GM21360 (cell line): Measurements from ENCODE around the gene CES2.
"Not testable (repeated sequence)": the region's sequence is repeated elsewhere in the genome, so short reads cannot be mapped to it uniquely, and the experiment has no call there.

Source experiments
- ATAC-seq: cut with Tn5 transposase; IDR thresholded peaks from one replicate; pipeline ENCODE4 v1.9.1; 2021; ENCODE audit warnings: mild to moderate bottlenecking, moderate library complexity; ENCODE audit not compliant: unreplicated experiment

The CES2 gene

DNA sequence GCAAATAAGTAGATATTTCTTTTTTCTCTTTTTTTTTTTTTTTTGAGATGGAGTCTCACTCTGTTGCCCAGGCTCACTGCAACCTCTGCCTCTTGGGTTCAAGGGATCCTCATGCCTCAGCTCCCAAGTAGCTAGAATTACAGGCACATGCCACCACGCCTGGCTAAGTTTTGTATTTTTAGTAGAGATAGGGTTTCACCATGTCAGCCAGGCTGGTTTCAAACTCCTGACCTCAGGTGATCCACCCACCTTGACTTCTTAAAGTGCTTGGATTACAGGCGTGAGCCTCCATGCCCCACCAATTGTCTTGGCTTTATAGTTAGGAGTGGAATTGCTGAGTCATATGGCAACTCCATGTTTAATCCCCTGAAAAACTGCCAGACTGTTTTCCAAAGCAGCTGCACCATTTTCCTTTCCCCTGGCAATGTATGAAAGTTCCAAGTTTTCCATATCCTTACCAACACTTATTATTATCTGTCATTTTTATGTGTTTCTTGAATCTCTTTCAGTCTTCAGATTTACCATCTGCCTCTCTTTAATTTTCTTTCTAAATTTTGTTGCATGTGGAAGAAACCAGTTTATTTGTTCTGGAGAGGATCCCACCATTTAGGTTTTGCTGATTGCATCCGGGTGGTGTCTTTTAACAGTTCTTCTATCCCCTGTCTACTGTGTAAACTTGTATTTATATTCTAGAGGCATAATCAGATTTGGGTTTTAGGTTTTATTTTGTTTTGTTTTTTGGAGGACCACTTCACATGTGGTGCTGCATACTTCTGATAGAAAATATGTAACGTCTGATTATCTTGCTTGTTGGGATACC, 15.9 kb downstream of the CES2 start:
- ATAC-seq: no peak

DNA sequence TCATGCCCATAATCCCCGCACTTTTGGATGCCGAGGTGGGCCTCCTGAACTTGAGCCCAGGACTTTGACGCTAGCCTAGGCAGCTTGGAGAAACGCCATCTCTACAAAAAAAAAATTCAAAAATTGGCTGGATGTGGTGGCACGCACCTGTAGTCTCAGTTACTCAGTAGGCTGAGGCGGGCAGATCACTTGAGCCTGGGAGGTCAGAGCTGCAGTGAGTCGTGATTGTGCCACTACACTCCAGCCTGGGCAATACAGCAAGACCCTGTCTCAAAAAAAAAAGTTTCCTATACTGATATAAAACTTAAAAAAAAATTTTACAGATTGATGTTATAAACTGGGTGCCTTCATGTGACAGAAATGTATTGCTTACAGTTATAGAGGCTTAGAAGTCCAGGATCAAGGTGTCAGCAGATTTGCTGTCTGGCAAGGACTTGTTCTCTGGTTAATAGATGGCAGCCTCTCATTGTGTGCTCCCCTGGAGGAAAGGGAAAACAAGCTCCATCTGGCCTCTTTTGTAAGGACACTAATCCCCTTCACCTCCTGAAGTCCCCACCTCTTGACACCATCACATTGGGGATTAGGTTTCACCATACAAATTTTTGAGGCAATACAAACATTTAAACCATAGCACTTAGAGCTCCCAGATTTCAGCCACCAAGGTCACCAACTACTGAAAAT, 17.3 kb downstream of the CES2 start:
- no peak for ATAC-seq

- ATAC-seq: no peak
These were observed 18.3 kb downstream of the CES2 start for GRCh38 chr16:66953462-66954096.

DNA sequence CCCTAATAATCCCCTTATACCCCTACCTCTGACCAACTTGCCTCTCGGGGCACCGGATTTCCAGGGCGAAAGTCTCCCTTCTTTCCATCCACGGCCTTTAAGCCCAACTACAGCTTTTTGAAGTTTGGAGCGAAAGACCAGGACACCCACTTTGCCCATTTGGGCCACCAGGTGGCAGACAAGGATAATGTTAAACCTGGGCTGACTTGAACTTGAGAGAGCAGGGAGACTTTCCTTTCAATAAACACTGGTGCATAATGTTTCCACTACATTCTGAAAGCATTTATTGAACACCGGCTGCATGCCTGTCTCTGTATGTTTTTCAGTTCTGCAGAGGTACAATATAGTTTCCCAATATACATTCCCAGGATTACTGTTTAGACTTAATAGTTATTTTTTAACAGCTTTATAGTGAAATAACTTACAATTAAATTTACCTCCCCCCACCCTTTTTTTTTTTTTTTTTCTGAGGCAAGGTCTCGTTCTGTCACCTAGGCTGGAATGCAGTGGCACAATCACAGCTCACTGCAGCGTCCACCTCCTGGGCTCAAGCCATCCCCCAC, 18.9 kb downstream of the CES2 start:
- ATAC-seq: no peak

DNA sequence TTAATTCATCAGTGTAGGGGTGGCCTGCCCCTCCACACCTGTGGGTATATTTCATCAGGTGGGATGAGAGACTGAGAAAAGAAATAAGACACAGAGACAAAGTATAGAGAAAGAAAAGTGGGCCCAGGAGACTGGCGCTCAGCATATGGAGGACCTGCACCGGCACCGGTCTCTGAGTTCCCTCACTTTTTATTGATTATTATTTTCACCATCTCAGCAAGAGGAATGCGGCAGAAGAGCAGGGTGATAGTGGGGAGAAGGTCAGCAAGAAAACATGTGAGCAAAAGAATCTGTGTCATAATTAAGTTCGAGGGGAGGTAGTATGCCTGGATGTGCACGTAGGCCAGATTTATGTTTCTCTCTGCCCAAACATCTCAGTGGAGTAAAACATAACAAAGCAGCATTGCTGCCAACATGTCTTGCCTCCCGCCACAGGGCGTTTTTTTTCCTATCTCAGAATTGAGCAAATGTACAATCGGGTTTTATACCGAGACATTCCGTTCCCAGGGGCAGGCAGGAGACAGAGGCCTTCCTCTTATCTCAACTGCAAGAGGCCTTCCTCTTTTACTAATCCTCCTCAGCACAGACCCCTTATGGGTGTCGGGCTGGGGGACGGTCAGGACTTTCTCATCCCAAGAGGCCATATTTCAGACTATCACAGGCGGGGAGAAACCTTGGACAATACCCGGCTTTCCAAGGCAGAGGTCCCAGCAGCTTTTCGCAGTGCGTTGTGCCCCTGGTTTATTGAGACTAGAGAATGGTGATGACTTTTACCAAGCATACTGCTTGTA, 20.2 kb downstream of the CES2 start:
- not testable (repeated sequence) for ATAC-seq

GRCh38 chr16:66956154-66956457, 20.8 kb downstream of the CES2 start:
- not testable (repeated sequence) for ATAC-seq

DNA sequence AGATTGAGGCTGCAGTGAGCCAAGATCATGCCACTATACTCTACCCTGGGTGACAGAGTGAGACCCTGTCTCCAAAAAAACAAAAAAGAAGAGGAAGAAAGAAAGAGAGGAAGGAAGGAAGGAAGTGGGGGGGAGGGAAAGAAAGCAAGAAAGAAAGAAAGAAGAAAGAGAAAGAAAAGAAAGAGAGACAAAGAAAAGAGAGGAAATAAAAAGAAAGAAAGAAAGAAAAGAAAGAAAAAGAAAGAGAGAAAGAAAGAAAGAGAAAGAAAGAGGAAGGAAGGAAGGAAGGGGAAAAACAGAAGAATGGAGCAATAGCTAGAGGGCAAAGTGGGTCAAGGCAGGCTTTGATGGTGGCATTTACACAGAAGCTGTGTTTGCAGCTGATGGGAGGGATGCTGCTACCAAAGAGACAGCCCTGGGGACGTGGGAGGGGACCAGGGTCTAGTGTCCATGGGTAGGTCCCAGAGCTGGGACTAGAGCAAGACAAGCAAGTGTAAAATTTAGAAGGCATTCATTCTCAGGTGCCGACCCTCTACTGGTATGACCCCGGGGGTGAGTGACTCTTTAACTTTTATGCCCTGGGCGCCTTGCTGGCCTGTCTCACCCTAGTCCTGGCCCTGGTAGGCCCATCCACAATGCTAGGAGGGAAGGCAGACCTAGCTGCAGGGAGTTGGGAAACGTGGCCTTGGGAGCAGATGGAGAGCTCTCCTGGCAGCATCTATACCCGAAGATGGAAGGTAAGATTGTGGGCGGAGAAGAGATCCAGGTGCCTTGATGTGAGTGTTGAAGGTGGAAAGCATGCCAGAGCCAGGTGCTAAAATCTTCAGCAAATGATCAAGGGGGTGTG, 23.8 kb downstream of the CES2 start:
- ATAC-seq: no peak

DNA sequence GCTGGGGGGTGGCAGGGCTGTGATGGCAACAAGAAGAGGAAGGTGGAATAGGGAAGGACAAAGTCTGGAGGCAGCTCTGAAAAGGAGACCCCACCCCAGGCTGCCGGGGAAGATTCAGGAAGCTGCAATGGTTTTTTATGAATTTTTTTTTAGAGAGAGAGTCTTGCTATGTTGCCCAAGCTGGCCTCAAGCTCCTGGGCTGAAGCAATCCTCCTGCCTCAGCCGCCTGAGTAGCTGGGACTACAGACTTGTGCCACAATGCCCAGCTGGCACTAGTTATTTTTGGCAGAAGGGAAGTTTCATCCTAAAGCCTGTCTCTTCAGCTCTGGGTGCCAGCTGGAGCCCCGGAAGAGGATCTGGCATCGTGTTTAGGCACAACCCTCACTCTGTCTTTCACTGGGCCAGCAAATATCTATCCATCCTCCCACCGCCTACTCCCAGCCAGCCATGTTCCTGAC, 24.4 kb downstream of the CES2 start:
- no peak for ATAC-seq

- ATAC-seq: no peak
These were observed 25.0 kb downstream of the CES2 start for GRCh38 chr16:66960270-66960669.

GRCh38 chr16:66961065-66961744, 25.9 kb downstream of the CES2 start, which contains the start of gene CES3:
Gene CES3, plus strand, starts transcription at chr16:66961266. Its CDS starts 42 bp downstream, at chr16:66961308.
- ATAC-seq: peak; percentile 77

GRCh38 chr16:66961914-66962313, 26.6 kb downstream of the CES2 start:
- no peak for ATAC-seq

DNA sequence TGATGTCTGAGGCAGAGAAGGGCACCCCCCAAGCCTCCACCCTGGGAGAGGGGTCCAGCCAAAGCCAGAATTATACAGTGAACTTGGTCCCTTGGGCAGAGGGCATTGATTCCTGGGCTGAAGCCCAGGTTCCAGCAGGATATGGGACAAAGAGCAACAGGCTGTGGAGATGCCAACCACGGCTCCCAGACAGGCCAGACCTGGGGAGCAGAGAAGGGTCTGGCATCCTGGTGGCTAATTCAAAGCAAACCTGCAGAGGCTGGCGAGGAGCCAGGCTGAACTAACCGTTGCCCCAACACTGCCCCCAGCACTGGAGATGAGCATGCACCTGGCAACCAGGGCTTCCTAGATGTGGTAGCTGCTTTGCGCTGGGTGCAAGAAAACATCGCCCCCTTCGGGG, 28.7 kb downstream of the CES2 start:
- ATAC-seq: no peak

GRCh38 chr16:66968847-66969246, 33.5 kb downstream of the CES2 start:
- ATAC-seq: no peak

- ATAC-seq: no peak
These were observed 35.7 kb downstream of the CES2 start for GRCh38 chr16:66970775-66971720.

- ATAC-seq: no peak
These were observed 37.7 kb downstream of the CES2 start for GRCh38 chr16:66972983-66973382.

DNA sequence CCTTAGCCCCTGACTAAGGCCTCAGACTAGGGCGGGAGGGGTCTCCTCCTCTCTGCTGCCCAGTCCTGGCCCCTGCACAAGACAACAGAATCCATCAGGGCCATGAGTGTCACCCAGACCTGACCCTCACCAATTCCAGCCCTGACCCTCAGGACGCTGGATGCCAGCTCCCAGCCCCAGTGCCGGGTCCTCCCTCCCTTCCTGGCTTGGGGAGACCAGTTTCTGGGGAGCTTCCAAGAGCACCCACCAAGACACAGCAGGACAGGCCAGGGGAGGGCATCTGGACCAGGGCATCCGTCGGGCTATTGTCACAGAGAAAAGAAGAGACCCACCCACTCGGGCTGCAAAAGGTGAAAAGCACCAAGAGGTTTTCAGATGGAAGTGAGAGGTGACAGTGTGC, 38.4 kb downstream of the CES2 start:
- ATAC-seq: no peak

- ATAC-seq: not testable (repeated sequence)
These were observed 39.0 kb downstream of the CES2 start for GRCh38 chr16:66974156-66974931.

DNA sequence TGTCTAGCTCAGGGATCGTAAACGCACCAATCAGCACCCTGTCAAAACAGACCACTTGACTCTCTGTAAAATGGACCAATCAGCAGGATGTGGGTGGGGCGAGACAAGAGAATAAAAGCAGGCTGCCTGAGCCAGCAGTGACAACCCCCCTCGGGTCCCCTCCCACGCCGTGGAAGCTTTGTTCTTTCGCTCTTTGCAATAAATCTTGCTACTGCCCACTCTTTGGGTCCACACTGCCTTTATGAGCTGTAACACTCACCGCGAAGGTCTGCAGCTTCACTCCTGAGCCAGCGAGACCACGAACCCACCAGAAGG, 39.6 kb downstream of the CES2 start:
- ATAC-seq: not testable (repeated sequence)
